HG03175 (cell line): ENCODE results near the gene COMP.

ENCODE experiments used
- ATAC-seq: cut with Tn5 transposase; IDR thresholded peaks from one replicate; pipeline ENCODE4 v1.9.1; 2021; ENCODE audit warnings: mild to moderate bottlenecking, moderate library complexity; ENCODE audit not compliant: unreplicated experiment

The COMP gene

GRCh38 chr19:18770663-18771327 is 20.3 kb downstream of the COMP start:
- no peak for ATAC-seq

- ATAC-seq = no peak
Observed at GRCh38 chr19:18769989-18770528, 21.0 kb downstream of the COMP start.

DNA sequence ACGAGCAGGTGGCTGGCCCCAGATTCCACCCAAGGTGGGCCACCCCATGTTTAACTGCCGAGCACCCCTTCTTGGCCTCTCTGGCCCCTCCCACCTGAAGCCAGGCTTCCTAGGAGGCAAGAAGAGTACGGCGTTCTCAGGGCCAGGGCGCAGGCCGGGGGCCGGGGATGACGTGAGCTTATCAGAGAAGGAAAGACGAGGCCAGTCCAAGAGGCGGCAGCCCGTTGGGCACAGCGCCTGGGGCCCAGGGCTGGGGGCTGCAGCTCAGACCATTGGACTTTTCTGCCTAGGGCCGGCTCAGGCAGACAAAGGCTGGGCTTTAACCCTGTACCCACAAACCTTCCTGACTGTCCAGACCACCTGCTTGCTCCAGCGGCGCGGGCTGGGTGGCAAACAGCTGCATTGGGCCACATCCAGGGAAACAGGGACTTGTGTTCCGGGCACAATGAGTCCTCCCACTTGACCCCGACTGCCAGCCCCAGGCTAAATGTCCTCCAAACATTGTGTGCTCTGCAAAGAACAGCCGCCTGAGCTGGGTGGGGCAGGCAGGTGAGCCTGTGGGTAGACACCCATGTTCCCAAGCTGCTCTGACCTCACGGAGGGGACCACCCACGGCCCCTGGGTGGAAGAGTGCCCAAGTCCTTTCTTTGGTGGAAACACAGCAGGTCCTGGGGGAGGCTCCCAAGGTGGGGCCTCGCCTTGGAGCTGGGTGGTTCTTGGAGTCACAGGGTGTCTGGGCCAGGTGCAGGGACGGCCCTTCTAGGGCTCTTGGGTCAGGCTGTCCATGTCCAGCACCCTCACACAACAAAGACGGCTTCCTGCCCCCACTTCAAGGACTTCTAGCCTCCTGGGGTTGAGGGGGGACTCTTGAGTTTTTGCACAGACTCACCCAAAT is 21.9 kb downstream of the COMP start:
- no peak for ATAC-seq

DNA sequence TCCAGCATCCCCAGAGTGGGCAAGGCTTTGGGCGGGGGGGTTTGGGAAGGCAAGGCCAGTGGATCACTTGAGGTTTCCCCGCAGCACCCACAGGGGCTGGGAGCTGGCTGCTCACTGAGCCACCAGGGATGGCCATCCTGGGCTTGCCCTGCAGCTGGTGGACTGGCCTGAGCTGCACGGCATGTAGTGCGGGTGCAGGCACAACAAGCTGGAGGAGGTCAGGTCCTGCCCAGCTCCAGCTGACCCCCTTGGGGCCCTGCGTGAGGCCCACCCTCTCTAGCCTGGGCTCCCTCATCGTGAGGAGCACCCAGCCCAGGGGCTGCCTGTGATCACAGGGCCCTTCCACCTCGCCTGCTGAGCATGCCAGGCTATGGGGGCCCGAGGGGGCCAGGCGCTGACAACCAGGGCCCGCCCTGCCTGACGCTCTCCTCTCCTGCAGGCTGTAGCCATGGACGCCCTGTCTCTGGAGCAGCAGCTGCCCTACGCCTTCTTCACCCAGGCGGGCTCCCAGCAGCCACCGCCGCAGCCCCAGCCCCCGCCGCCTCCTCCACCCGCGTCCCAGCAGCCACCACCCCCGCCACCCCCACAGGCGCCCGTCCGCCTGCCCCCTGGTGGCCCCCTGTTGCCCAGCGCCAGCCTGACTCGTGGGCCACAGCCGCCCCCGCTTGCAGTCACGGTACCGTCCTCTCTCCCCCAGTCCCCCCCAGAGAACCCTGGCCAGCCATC is 22.9 kb downstream of the COMP start:
- no peak for ATAC-seq

GRCh38 chr19:18765224-18765623 is 25.9 kb downstream of the COMP start:
- ATAC-seq = no peak

DNA sequence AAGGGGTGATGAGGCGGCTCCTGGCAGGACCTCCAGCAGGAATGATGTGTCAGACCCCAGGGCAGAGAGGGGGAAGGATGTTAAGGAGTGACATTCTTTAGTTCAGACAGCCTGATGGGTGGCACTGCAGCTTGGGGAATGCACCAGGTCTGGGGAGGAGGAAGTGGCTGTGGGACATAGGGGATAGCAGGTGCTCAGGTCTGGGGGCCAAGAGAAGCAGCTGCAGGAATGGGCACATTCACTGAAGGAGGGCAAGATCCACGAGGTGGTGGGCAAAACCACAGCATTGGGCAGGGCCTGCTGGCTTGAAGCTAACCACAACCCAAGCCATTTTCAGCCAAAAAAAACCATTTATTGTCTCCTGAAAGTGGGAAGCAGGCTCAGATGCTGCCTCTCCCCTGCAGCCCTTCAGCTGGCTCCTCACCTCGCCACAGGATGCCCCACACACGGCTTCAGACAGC is 26.5 kb downstream of the COMP start:
- ATAC-seq = no peak

DNA sequence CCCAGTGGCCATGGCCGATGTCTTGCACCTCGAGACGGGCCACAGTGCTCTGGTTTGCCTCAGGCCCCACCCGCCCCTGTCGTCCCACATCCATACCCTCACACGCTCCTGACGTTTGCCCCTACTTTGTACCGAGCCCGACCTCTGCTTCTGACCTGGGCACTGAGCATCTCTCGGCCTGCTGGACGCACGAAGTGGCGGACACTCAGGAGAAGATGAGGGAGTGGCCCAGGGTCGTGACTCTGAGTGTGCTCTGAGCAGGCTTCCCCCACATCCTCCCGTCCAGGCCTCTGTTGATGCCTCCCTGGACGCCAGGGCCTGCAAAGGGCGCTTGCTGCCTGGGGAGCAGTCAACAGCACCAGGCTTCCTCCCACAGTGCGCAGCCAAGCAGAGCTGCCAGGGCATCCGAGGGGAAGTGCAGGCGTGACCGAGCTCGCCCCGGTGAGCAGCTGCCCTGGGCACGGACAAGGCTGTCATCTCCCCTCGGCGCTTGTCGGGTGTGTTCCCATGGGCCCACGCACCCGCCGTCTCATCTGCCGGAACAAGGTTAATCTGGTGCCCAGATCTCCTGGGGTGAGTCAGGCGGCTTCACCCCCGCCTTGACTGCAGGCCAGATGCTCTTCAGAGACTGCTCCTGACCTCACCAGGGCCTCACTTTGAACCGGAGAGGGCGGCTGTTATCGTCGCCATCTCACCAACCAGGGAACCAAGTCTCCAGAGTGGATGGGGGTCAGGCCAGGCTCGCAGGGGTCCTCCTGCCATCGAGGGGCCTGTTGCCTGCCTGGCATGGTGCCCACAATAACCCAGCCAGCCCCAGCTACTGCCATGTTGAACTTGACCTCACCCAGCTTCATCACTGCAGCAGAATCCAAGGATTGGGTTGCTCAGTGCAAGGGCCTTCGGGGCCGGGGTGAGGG is 27.2 kb downstream of the COMP start:
- ATAC-seq = no peak

- ATAC-seq = no peak
Observed at GRCh38 chr19:18762125-18763023, 28.7 kb downstream of the COMP start.

DNA sequence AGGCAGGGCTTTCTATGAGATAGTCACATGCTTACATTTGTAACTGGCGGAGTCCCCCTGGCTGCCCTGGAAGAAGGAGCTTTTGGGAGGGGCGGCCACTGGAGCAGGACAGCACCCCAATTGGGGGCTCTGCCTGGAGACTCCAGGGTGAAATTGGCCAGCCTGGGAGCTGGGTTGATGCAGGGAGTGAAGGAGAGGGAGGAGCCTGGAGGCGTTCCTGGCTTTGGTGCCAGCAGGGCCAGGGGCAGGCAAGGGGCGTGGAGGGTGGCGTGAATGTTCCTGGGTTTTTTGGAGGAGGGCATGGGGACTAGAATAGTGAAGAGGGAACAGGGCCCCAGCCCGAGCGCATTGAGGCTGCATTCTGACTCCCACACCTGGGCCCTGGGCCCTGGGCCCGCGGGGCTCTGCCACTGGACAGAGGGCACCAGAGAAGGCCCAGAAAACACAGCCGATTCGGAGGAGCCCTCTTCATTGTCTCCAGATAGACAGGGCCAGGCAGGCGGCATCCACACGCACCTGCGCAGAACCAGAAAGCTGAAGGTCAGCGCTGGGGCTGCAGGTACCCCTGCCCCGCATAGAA is 29.5 kb downstream of the COMP start:
- ATAC-seq = no peak

- no peak for ATAC-seq
Observed at GRCh38 chr19:18760440-18761383, 30.4 kb downstream of the COMP start.

GRCh38 chr19:18759995-18760426 is 31.1 kb downstream of the COMP start:
- no peak for ATAC-seq

DNA sequence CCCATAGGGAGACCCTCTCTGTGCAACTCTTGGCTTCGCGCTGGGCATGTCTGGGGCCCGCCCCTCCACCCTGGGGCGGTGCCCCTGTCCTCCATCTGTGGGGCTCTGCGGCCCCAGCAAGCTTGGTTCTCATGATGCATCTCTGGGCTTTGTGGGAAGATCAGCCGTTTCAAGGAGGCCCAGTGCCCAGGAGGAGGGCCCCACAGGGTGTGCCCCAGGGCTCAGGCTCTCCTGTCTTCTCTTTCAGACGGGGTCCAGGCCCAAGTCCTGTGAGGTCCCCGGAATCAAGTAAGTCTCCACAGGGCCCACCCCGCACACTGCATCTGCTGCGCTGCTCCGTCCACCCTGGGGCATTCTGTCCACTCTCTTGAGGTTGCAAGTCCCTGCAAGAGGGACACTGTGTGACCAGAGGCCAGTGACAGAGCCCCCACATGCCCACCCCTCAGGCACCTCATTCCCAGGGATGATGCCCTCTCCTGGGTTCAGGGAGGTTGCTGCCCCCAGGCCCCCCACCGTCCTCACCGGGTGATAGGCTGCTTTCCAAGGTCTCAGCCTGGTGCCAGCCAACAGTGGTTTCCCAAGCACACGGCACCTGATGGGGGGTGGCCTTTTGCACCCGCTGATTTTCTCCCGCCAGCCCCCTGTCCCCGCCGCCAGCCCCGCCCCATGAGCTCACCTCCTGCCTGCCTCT is 31.7 kb downstream of the COMP start:
- no peak for ATAC-seq

DNA sequence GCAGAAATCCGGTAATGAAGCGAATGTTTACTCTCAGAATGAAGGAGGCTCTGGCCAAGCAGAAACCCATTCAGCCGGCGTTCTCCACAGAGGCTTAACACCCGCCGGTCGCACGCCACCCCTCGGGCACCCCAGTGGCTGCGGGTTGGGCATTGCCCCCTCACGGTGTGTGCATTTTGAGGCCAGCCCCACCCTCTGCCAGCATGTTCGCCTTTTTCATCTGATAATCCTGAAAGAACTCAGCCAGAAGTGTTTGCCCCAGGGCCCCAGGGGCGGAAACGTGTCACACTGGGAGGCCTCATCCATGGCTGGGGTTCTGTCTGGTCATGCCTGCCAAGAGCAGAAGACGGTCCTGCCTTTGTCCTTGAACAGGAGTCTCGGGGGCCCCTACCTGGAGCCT is 34.2 kb downstream of the COMP start:
- ATAC-seq = no peak

- ATAC-seq = no peak
Observed at GRCh38 chr19:18754501-18754900, 36.6 kb downstream of the COMP start.

DNA sequence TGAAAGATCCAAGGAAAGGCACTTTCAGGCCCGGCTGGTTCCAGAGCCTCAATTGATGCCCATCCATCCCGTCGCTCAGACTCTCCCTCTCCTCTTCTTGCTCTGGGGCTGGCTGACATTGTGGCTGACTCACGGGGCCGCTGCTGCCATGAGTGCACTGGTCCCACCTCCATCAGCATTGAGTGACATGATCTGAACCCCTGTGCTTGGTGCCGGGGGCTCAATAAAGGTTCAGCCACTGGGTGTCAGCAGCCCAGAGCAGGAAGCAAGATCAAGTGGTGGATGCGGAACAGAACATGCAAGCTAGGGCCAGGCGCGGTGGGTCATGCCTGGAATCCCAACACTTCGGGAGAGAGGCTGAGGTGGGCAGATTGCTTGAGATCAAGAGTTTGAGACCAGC is 39.5 kb downstream of the COMP start:
- ATAC-seq = no peak

GRCh38 chr19:18750295-18750970 is 40.7 kb downstream of the COMP start:
- ATAC-seq = no peak
